HepG2 (cell line): Measurements from ENCODE around the gene PARD3. TPM values are rescaled to one million over a fixed set of nuclear protein-coding genes. Genes with fewer than 3 reads are reported as not detected.

Experiments
- ATAC-seq: fragments of 200-7000 bp; cut with Tn5 transposase; 3 replicates; pipeline ENCODE4 v1.9.1; 2020; ENCODE audit warnings: mild to moderate bottlenecking, moderate library complexity
- BruUV-seq: library from RNA; stranded (reverse); fragments of 400-500 nt; replicated peaks from 2 replicates; lab custom pipeline; 2021; lab: Mats Ljungman, UMichigan
- CTCF ChIA-PET: fragments of 300-600 bp; formaldehyde crosslinking; extraction: SDS; loops from one replicate; lab custom pipeline; 2021; ENCODE audit warnings: low total read pairs, inconsistent platforms, low intra/inter-chr PET ratio; lab: Yijun Ruan, JAX
- POLR2A ChIA-PET: fragments of 350-600 bp; sonication (Branson Sonifier 250); formaldehyde crosslinking; loops from one replicate; lab custom pipeline; 2020; ENCODE audit warnings: antibody characterized with exemption, inconsistent platforms; lab: Yijun Ruan, JAX
- DNase-seq: peaks from one replicate; pipeline ENCODE4 v3.0.0-alpha.2; 2015; ENCODE audit warnings: low spot score
- FAIRE-seq: peaks from 3 replicates; lab custom pipeline; 2011; peaks lifted over from hg19 to GRCh38; lab: Jason Lieb, UNC
- H2AFZ ChIP-seq: one replicate; pipeline ENCODE4 v1.6.1; 2011; ENCODE audit warnings: low read length, inconsistent platforms
- H3K27ac ChIP-seq: fragments of 300-600 bp; 3 replicates; pipeline ENCODE4 v1.8.0; 2011; ENCODE audit warnings: mixed run types, mild to moderate bottlenecking, mixed read lengths, low read length, inconsistent platforms; ENCODE audit not compliant: insufficient read depth; ENCODE audit errors: extremely low read length
- H3K27me3 ChIP-seq, 2 experiments: fragments of 200-600 bp in 1 of 2; 2 replicates in 1 of 2; 3 replicates in 1 of 2; pipeline versions ENCODE4 v1.6.0 to v1.8.0; 2011; ENCODE audit warnings: low read length in 2 of 2, mild to moderate bottlenecking in 2 of 2, moderate library complexity in 2 of 2, inconsistent platforms in 1 of 2; ENCODE audit not compliant: insufficient read depth in 2 of 2, control insufficient read depth in 1 of 2
- H3K36me3 ChIP-seq, 2 experiments: fragments of 200-600 bp in 1 of 2; replicated peaks in 1 of 2; 2 replicates in 1 of 2; 3 replicates in 1 of 2; pipeline versions ENCODE4 v1.5.1 to v1.8.0; 2011; ENCODE audit warnings: low read length in 2 of 2, inconsistent platforms in 1 of 2; ENCODE audit not compliant: insufficient read depth in 2 of 2, control insufficient read depth in 1 of 2
- H3K4me1 ChIP-seq: 2 replicates; pipeline ENCODE4 v1.5.1; 2012; ENCODE audit warnings: low read length, inconsistent platforms; ENCODE audit not compliant: insufficient read depth
- H3K4me2 ChIP-seq: 2 replicates; pipeline ENCODE4 v1.6.0; 2011; ENCODE audit warnings: low read depth, low read length, inconsistent platforms
- H3K4me3 ChIP-seq, 3 experiments: fragments of 200-600 bp in 1 of 3; sonication (generic), shearing (Covaris generic) in 1 of 3; replicated peaks in 1 of 3; 2 replicates each; pipeline ENCODE4 v1.5.1; 2011 to 2016; ENCODE audit warnings: low read length in 3 of 3, inconsistent platforms in 2 of 3, low read depth in 2 of 3, mild to moderate bottlenecking in 2 of 3, control low read depth in 1 of 3, mixed read lengths in 1 of 3; ENCODE audit not compliant: insufficient read depth in 1 of 3
- H3K79me2 ChIP-seq: one replicate; pipeline ENCODE4 v1.6.1; 2011; ENCODE audit warnings: low read length, inconsistent platforms; ENCODE audit not compliant: insufficient read depth
- H3K9ac ChIP-seq: 2 replicates; pipeline ENCODE4 v1.6.0; 2011; ENCODE audit warnings: mild to moderate bottlenecking, low read depth, low read length, inconsistent platforms; ENCODE audit not compliant: insufficient read depth
- H3K9me3 ChIP-seq: 2 replicates; pipeline ENCODE4 v1.5.1; 2012; ENCODE audit warnings: mild to moderate bottlenecking, low read length
- H4K20me1 ChIP-seq: 2 replicates; pipeline ENCODE4 v1.6.0; 2011; ENCODE audit warnings: inconsistent platforms, mild to moderate bottlenecking, low read length, moderate library complexity; ENCODE audit not compliant: insufficient read depth
- IRX3 ChIP-seq: sonication (generic); formaldehyde crosslinking; IDR thresholded peaks from 2 replicates; pipeline ENCODE4 v1.8.1; 2023; ENCODE audit warnings: mild to moderate bottlenecking, low read depth, missing genetic modification reagents, borderline replicate concordance
- KAT8 ChIP-seq: IDR thresholded peaks from 2 replicates; pipeline ENCODE4 v1.6.1; 2016; ENCODE audit warnings: missing genetic modification reagents, missing compliant biosample characterization
- PAF1 ChIP-seq: IDR thresholded peaks from 2 replicates; pipeline ENCODE4 v1.6.1; 2016; ENCODE audit warnings: missing genetic modification reagents, missing compliant biosample characterization
- ZFP82 ChIP-seq: sonication (generic); formaldehyde crosslinking; IDR thresholded peaks from 2 replicates; pipeline ENCODE4 v1.5.1; 2020; ENCODE audit warnings: mild to moderate bottlenecking, missing genetic modification reagents, borderline replicate concordance
- ZFP90 ChIP-seq: sonication (generic); formaldehyde crosslinking; IDR thresholded peaks from 2 replicates; pipeline ENCODE4 v1.8.0; 2022; ENCODE audit warnings: missing genetic modification reagents, mild to moderate bottlenecking, inconsistent platforms, borderline replicate concordance
- ZKSCAN5 ChIP-seq: sonication (generic); formaldehyde crosslinking; IDR thresholded peaks from 2 replicates; pipeline ENCODE4 v1.5.1; 2020; ENCODE audit warnings: mild to moderate bottlenecking, missing genetic modification reagents
- ZNF318 ChIP-seq: sonication (generic); formaldehyde crosslinking; IDR thresholded peaks from 2 replicates; pipeline ENCODE4 v1.4.0; 2020; ENCODE audit warnings: mild to moderate bottlenecking, missing genetic modification reagents
- ZNF331 ChIP-seq: sonication (generic); formaldehyde crosslinking; IDR thresholded peaks from 2 replicates; pipeline ENCODE4 v1.4.0; 2020; ENCODE audit warnings: missing genetic modification reagents
- ZNF414 ChIP-seq: sonication (generic); formaldehyde crosslinking; IDR thresholded peaks from 2 replicates; pipeline ENCODE4 v1.5.0; 2020; ENCODE audit warnings: missing genetic modification reagents
- WGBS: methylation state at CpG from one replicate; pipeline ENCODE4 v1.1.6; 2017; ENCODE audit warnings: low lambda C conversion rate; 5-methylcytosine and 5-hydroxymethylcytosine counted together
- in situ Hi-C: cut with HindIII; loops from 2 replicates; pipeline ENCODE4 v1.10.0; 2017; ENCODE audit warnings: low pct_unique_long_range_greater_than_20kb; ENCODE audit not compliant: extremely low pct_ligation_motif_present
- intact Hi-C: fragments of 100-400 bp; cut with micrococcal nuclease; formaldehyde crosslinking; loops from one replicate; pipeline ENCODE4 v1.10.0; 2022; ENCODE audit not compliant: unreplicated experiment
- polyA plus RNA-seq, 8 experiments: library from polyadenylated mRNA; depleted of rRNA in 3 of 8; stranded (reverse) in 7 of 8; unstranded in 1 of 8; fragments of >200 nt; fragmentation: Illumina TruSeq in 4 of 8; extraction: Trizol in 4 of 8; gene quantifications; 2 replicates each; pipeline versions ENCODE4 v1.2.1 to v1.2.3, GENCODE V29; 2011 to 2016; ENCODE audit warnings: low read depth in 4 of 8, missing spikeins in 1 of 8, mixed read lengths in 1 of 8; ENCODE audit not compliant: insufficient read depth in 1 of 8
- total RNA-seq, 5 experiments: library from RNA; depleted of rRNA; stranded (reverse); fragments of >200 nt; fragmentation: Illumina TruSeq; extraction: Trizol; gene quantifications; 2 replicates each; pipeline ENCODE4 v1.2.3, GENCODE V29; 2016; ENCODE audit warnings: low read depth in 1 of 5
- TF ChIP-seq, protein P1 (sequence below): sonication (generic); formaldehyde crosslinking; IDR thresholded peaks from 2 replicates; pipeline ENCODE4 v1.5.0; 2020; ENCODE audit warnings: missing genetic modification reagents
- TF ChIP-seq, protein P2 (sequence below): IDR thresholded peaks from 2 replicates; pipeline ENCODE4 v1.6.1; 2016; ENCODE audit warnings: missing biosample characterization, missing genetic modification reagents, low read depth

PARD3 gene
- total and polyA plus RNA-seq, 2 of the 13 experiments (the other 11 are each of a cell fraction or from before 2014, with no cell fraction given) = 40.9 to 60.0 TPM

- intact Hi-C loops = no loop called here
- no TSS peak for BruUV-seq
- TF ChIP-seq ZNF318 (CRISPR knock-in tag) = no peak
- no peak for TF ChIP-seq ZFP90 (CRISPR knock-in tag)
- no peak for TF ChIP-seq KAT8 (CRISPR knock-in tag)
- TF ChIP-seq, protein P1, sequence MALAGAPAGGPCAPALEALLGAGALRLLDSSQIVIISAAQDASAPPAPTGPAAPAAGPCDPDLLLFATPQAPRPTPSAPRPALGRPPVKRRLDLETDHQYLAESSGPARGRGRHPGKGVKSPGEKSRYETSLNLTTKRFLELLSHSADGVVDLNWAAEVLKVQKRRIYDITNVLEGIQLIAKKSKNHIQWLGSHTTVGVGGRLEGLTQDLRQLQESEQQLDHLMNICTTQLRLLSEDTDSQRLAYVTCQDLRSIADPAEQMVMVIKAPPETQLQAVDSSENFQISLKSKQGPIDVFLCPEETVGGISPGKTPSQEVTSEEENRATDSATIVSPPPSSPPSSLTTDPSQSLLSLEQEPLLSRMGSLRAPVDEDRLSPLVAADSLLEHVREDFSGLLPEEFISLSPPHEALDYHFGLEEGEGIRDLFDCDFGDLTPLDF (CRISPR knock-in tag) = no peak
- TF ChIP-seq, protein P2, sequence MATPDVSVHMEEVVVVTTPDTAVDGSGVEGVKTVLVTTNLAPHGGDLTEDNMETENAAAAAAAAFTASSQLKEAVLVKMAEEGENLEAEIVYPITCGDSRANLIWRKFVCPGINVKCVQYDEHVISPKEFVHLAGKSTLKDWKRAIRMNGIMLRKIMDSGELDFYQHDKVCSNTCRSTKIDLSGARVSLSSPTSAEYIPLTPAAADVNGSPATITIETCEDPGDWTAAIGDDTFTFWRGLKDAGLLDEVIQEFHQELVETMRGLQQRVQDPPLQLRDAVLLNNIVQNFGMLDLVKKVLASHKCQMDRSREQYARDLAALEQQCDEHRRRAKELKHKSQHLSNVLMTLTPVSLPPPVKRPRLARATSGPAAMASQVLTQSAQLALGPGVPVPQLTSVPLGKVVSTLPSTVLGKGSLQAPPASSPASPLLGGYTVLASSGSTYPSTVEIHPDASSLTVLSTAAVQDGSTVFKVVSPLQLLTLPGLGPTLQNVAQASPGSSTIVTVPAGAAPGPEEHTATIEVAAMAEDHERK = no peak
- TF ChIP-seq IRX3 (CRISPR knock-in tag) = no peak
- TF ChIP-seq ZNF331 (CRISPR knock-in tag) = no peak
- TF ChIP-seq PAF1 (CRISPR knock-in tag) = no peak
- no peak for TF ChIP-seq ZNF414 (CRISPR knock-in tag)
- no peak for TF ChIP-seq ZKSCAN5 (CRISPR knock-in tag)
- no peak for TF ChIP-seq ZFP82
These were observed 430.7 kb downstream of the PARD3 start for GRCh38 chr10:34384372-34384771.

More at GRCh38 chr10:34384372-34384771, 430.7 kb downstream of the PARD3 start:
- Histone ChIP-seq H3K36me3 (peaks cover 2 to 18% of the 10 kb centered on the region in 2 experiments), H3K27me3 (no peaks in the 10 kb centered on the region), H3K4me1 (no peaks in the 10 kb centered on the region), H3K4me3 (no peak overlapping the region), H3K79me2 (no peaks in the 10 kb centered on the region), H3K27ac (no peak overlapping the region), H2AFZ (no peak overlapping the region), H3K9ac (no peak overlapping the region), H4K20me1 (no peaks in the 10 kb centered on the region), H3K9me3 (no peaks in the 10 kb centered on the region), H3K4me2 (no peak overlapping the region)
- no peak for DNase-seq
- no peak for ATAC-seq
- WGBS = 100% methylated on average over 4 of the region's 4 CpGs
- ChIA-PET POLR2A (no interaction called here), CTCF (no interaction called here)
- FAIRE-seq = no peak
- in situ Hi-C loops = no loop called here
